Measurements from ENCODE around the gene PAQR5. TPM values are rescaled to one million over a fixed set of nuclear protein-coding genes. Genes with fewer than 3 reads are reported as not detected.
A peak's percentile ranks its signal among the peaks of the same experiment; 100 is the strongest.

PAQR5 gene
- polyA plus RNA-seq, 4 donors: 0.45 to 6.4 (median 1.4) TPM

GRCh38 chr15:69305204-69305931 is 6.7 kb downstream of the PAQR5 start:
- WGBS, 3 donors: 55 to 62% (median 60%) methylated on average over 20 of the region's 20 CpGs
- Histone ChIP-seq H3K4me1 (ENCODE audit: control insufficient read depth in 3 of 3, insufficient read depth in 2 of 3, low read depth in 1 of 3, low read length in 2 of 3) (peaks cover 0 to 5% (median 0%) of the 10 kb centered on the region in 3 donors), H3K27ac (ENCODE audit: low read depth in 1 of 3, low read length in 2 of 3) (peak overlapping the region in 1 of 3 donors; percentile 43), H3K9me3 (ENCODE audit: control insufficient read depth in 2 of 2, insufficient read depth in 1 of 2, low read depth in 1 of 2, low read length in 1 of 2) (no peaks in the 10 kb centered on the region), H3K4me3 (ENCODE audit: low read depth in 1 of 3, low read length in 3 of 3) (no peak overlapping the region), H3K36me3 (ENCODE audit: control insufficient read depth in 3 of 3, insufficient read depth in 2 of 3, low read depth in 1 of 3, low read length in 3 of 3) (no peaks in the 10 kb centered on the region), H3K27me3 (ENCODE audit: control insufficient read depth in 3 of 3, insufficient read depth in 3 of 3, low read length in 3 of 3) (no peaks in the 10 kb centered on the region)
- DNase-seq: peak in 1 of 2 donors; percentile 63
- no peak for FAIRE-seq

GRCh38 chr15:69305933-69306568 is 7.3 kb downstream of the PAQR5 start:
- peak overlapping the region in 1 of 3 donors; percentile 43 for H3K27ac ChIP-seq (ENCODE audit: low read depth in 1 of 3, low read length in 2 of 3)
- no peak for DNase-seq
- no peaks in the 10 kb centered on the region for H3K36me3 ChIP-seq (ENCODE audit: control insufficient read depth in 3 of 3, insufficient read depth in 2 of 3, low read depth in 1 of 3, low read length in 3 of 3)
- H3K4me3 ChIP-seq (ENCODE audit: low read depth in 1 of 3, low read length in 3 of 3): no peak overlapping the region
- WGBS, 3 donors: 85 to 95% (median 92%) methylated on average over 9 of the region's 9 CpGs
- peaks cover 0 to 5% (median 0%) of the 10 kb centered on the region in 3 donors for H3K4me1 ChIP-seq (ENCODE audit: control insufficient read depth in 3 of 3, insufficient read depth in 2 of 3, low read depth in 1 of 3, low read length in 2 of 3)
- H3K9me3 ChIP-seq (ENCODE audit: control insufficient read depth in 2 of 2, insufficient read depth in 1 of 2, low read depth in 1 of 2, low read length in 1 of 2): no peaks in the 10 kb centered on the region
- no peaks in the 10 kb centered on the region for H3K27me3 ChIP-seq (ENCODE audit: control insufficient read depth in 3 of 3, insufficient read depth in 3 of 3, low read length in 3 of 3)
- no peak for FAIRE-seq

GRCh38 chr15:69307939-69308338 is 9.2 kb downstream of the PAQR5 start:
- H3K27ac ChIP-seq (ENCODE audit: low read depth in 1 of 3, low read length in 2 of 3): no peak overlapping the region
- DNase-seq (no peak), FAIRE-seq (no peak)
- H3K4me1 ChIP-seq (ENCODE audit: control insufficient read depth in 3 of 3, insufficient read depth in 2 of 3, low read depth in 1 of 3, low read length in 2 of 3): peaks cover 0 to 5% (median 0%) of the 10 kb centered on the region in 3 donors
- 84 to 87% (median 86%) methylated on average over 3 of the region's 3 CpGs for WGBS, 3 donors
- no peak overlapping the region for H3K4me3 ChIP-seq (ENCODE audit: low read depth in 1 of 3, low read length in 3 of 3)
- no peaks in the 10 kb centered on the region for H3K9me3 ChIP-seq (ENCODE audit: control insufficient read depth in 2 of 2, insufficient read depth in 1 of 2, low read depth in 1 of 2, low read length in 1 of 2)
- H3K36me3 ChIP-seq (ENCODE audit: control insufficient read depth in 3 of 3, insufficient read depth in 2 of 3, low read depth in 1 of 3, low read length in 3 of 3): no peaks in the 10 kb centered on the region
- no peaks in the 10 kb centered on the region for H3K27me3 ChIP-seq (ENCODE audit: control insufficient read depth in 3 of 3, insufficient read depth in 3 of 3, low read length in 3 of 3)

GRCh38 chr15:69308949-69309348 is 10.2 kb downstream of the PAQR5 start:
- Histone ChIP-seq H3K9me3 (ENCODE audit: control insufficient read depth in 2 of 2, insufficient read depth in 1 of 2, low read depth in 1 of 2, low read length in 1 of 2) (no peaks in the 10 kb centered on the region), H3K27me3 (ENCODE audit: control insufficient read depth in 3 of 3, insufficient read depth in 3 of 3, low read length in 3 of 3) (no peaks in the 10 kb centered on the region), H3K27ac (ENCODE audit: low read depth in 1 of 3, low read length in 2 of 3) (no peak overlapping the region), H3K36me3 (ENCODE audit: control insufficient read depth in 3 of 3, insufficient read depth in 2 of 3, low read depth in 1 of 3, low read length in 3 of 3) (no peaks in the 10 kb centered on the region), H3K4me3 (ENCODE audit: low read depth in 1 of 3, low read length in 3 of 3) (no peak overlapping the region), H3K4me1 (ENCODE audit: control insufficient read depth in 3 of 3, insufficient read depth in 2 of 3, low read depth in 1 of 3, low read length in 2 of 3) (peaks cover 0 to 5% (median 2%) of the 10 kb centered on the region in 3 donors)
- 87 to 91% (median 88%) methylated on average over 5 of the region's 5 CpGs for WGBS, 3 donors
- FAIRE-seq: no peak
- no peak for DNase-seq

- WGBS, 3 donors: 69 to 75% (median 71%) methylated on average over 5 of the region's 5 CpGs
- no peak for FAIRE-seq
- DNase-seq: no peak
- H3K4me3 ChIP-seq (ENCODE audit: low read depth in 1 of 3, low read length in 3 of 3): no peak overlapping the region
- H3K27ac ChIP-seq (ENCODE audit: low read depth in 1 of 3, low read length in 2 of 3): peak overlapping the region in 1 of 3 donors; percentile 45
- peaks cover 0 to 6% (median 2%) of the 10 kb centered on the region in 3 donors for H3K4me1 ChIP-seq (ENCODE audit: control insufficient read depth in 3 of 3, insufficient read depth in 2 of 3, low read depth in 1 of 3, low read length in 2 of 3)
- no peaks in the 10 kb centered on the region for H3K9me3 ChIP-seq (ENCODE audit: control insufficient read depth in 2 of 2, insufficient read depth in 1 of 2, low read depth in 1 of 2, low read length in 1 of 2)
- no peaks in the 10 kb centered on the region for H3K36me3 ChIP-seq (ENCODE audit: control insufficient read depth in 3 of 3, insufficient read depth in 2 of 3, low read depth in 1 of 3, low read length in 3 of 3)
- no peaks in the 10 kb centered on the region for H3K27me3 ChIP-seq (ENCODE audit: control insufficient read depth in 3 of 3, insufficient read depth in 3 of 3, low read length in 3 of 3)
These were observed 12.6 kb downstream of the PAQR5 start for GRCh38 chr15:69311319-69311721.

GRCh38 chr15:69313432-69314000 is 14.8 kb downstream of the PAQR5 start:
- DNase-seq (peak in 1 of 2 donors; percentile 1), FAIRE-seq (no peak)
- Histone ChIP-seq H3K4me3 (ENCODE audit: low read depth in 1 of 3, low read length in 3 of 3) (no peak overlapping the region), H3K9me3 (ENCODE audit: control insufficient read depth in 2 of 2, insufficient read depth in 1 of 2, low read depth in 1 of 2, low read length in 1 of 2) (no peaks in the 10 kb centered on the region), H3K36me3 (ENCODE audit: control insufficient read depth in 3 of 3, insufficient read depth in 2 of 3, low read depth in 1 of 3, low read length in 3 of 3) (no peaks in the 10 kb centered on the region), H3K4me1 (ENCODE audit: control insufficient read depth in 3 of 3, insufficient read depth in 2 of 3, low read depth in 1 of 3, low read length in 2 of 3) (peaks cover 0 to 18% (median 2%) of the 10 kb centered on the region in 3 donors), H3K27me3 (ENCODE audit: control insufficient read depth in 3 of 3, insufficient read depth in 3 of 3, low read length in 3 of 3) (no peaks in the 10 kb centered on the region), H3K27ac (ENCODE audit: low read depth in 1 of 3, low read length in 2 of 3) (peak overlapping the region in 1 of 3 donors; percentile 10)
- 68 to 70% (median 69%) methylated on average over 8 of the region's 8 CpGs for WGBS, 3 donors

- Histone ChIP-seq H3K4me3 (ENCODE audit: low read depth in 1 of 3, low read length in 3 of 3) (no peak overlapping the region), H3K27ac (ENCODE audit: low read depth in 1 of 3, low read length in 2 of 3) (no peak overlapping the region)
- no peak for FAIRE-seq
These were observed 15.4 kb downstream of the PAQR5 start for GRCh38 chr15:69314131-69314530.

GRCh38 chr15:69314736-69315135 is 16.0 kb downstream of the PAQR5 start:
- no peak overlapping the region for H3K4me3 ChIP-seq (ENCODE audit: low read depth in 1 of 3, low read length in 3 of 3)
- WGBS, 3 donors: 75 to 91% (median 85%) methylated on average over 8 of the region's 8 CpGs
- no peaks in the 10 kb centered on the region for H3K27me3 ChIP-seq (ENCODE audit: control insufficient read depth in 3 of 3, insufficient read depth in 3 of 3, low read length in 3 of 3)
- H3K36me3 ChIP-seq (ENCODE audit: control insufficient read depth in 3 of 3, insufficient read depth in 2 of 3, low read depth in 1 of 3, low read length in 3 of 3): no peaks in the 10 kb centered on the region
- peaks cover 0 to 18% (median 2%) of the 10 kb centered on the region in 3 donors for H3K4me1 ChIP-seq (ENCODE audit: control insufficient read depth in 3 of 3, insufficient read depth in 2 of 3, low read depth in 1 of 3, low read length in 2 of 3)
- no peak overlapping the region for H3K27ac ChIP-seq (ENCODE audit: low read depth in 1 of 3, low read length in 2 of 3)
- FAIRE-seq: no peak
- no peak for DNase-seq
- H3K9me3 ChIP-seq (ENCODE audit: control insufficient read depth in 2 of 2, insufficient read depth in 1 of 2, low read depth in 1 of 2, low read length in 1 of 2): no peaks in the 10 kb centered on the region

More at GRCh38 chr15:69314131-69314530, 15.4 kb downstream of the PAQR5 start:
- 36 to 69% (median 40%) methylated on average over 6 of the region's 6 CpGs for WGBS, 3 donors
- Histone ChIP-seq H3K9me3 (ENCODE audit: control insufficient read depth in 2 of 2, insufficient read depth in 1 of 2, low read depth in 1 of 2, low read length in 1 of 2) (no peaks in the 10 kb centered on the region), H3K27me3 (ENCODE audit: control insufficient read depth in 3 of 3, insufficient read depth in 3 of 3, low read length in 3 of 3) (no peaks in the 10 kb centered on the region), H3K36me3 (ENCODE audit: control insufficient read depth in 3 of 3, insufficient read depth in 2 of 3, low read depth in 1 of 3, low read length in 3 of 3) (no peaks in the 10 kb centered on the region), H3K4me1 (ENCODE audit: control insufficient read depth in 3 of 3, insufficient read depth in 2 of 3, low read depth in 1 of 3, low read length in 2 of 3) (peaks cover 0 to 18% (median 2%) of the 10 kb centered on the region in 3 donors)
- peak in 1 of 2 donors; percentile 79 for DNase-seq
